Stimulated activated CD4-positive, alpha-beta T cell treated with anti-CD3 and anti-CD28 coated beads, Interleukin-4, amount 100 ng/mL, for 1 hour (primary cell): Measurements from ENCODE around the gene ASB18.
"Not testable (repeated sequence)": the region's sequence is repeated elsewhere in the genome, so short reads cannot be mapped to it uniquely, and the experiment has no call there.

Experiments used
- DNase-seq: peaks from one replicate; pipeline ENCODE4 v3.0.0-alpha.2; 2020

The ASB18 gene

DNA sequence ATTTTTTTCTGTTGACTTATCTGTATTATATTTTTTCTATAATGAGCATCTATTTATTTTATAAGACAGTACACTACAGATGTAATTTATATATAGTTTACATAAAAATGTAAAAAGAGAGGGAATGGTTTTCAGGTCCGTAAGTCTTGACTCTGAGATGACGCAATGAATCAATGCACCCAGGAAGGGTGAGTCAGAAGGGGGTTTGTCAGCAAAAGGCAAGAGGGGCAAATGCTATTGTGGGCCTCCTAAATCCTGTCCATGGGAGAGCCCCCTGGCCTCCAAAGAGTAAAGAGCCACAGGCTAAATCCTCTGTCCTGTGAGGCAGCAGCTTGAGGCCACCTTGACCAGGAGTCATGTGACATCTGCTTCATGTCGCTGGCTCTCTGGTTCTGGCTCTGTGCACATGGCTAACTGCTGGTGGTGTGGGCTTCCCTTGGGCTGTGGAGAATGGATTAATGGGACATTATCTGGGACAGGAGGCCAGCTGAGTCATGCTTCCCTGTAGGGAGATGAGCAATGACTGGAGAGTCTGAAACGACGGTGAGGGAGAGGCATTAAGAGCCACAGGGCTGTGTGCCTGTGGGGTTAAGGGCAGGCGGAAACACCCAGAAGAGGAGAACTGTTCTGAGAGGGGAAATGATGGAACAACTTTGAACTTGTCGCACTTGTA is 22.8 kb upstream of the ASB18 start:
- no peak for DNase-seq

DNA sequence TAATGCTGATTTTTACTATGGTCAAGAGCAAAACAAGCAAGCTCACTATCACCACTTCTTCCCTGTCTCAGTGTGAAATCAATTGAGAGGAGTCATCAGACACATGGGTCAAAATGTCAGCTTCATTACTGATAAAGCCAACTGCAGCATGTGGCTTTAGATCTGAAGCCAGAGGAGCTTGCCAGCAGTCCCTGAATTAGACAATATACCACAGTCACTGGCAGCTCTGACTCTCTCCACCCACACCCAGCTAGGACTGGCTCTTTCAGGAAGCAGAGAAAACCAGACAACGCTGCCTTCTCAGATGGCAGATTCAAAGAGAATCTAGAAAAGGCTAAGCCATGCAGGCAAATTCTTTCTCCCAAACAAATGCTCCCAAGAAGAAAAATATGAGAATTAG is 20.0 kb upstream of the ASB18 start:
- DNase-seq, result no peak

- no peak for DNase-seq
These were observed 18.2 kb upstream of the ASB18 start for GRCh38 chr2:236282406-236282805.

DNA sequence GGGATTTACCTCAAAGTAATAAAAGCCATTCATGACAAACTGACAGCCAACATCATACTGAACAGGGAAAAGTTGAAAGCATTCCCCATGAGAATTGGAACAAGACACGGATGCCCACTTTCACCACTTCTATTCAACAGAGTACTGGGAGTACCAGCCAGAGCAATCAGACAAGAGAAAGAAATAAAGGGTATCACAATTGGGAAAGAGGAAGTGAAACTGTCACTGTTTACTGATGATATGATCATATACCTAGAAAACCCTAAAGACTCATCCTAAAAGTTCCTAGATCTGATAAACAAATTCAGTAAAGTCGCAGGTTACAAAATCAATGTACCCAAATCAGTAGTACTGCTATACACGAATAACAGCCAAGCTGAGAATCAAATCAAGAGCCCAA is 17.2 kb upstream of the ASB18 start:
- no peak for DNase-seq

GRCh38 chr2:236273126-236273525 is 8.9 kb upstream of the ASB18 start:
- no peak for DNase-seq

GRCh38 chr2:236271851-236272250 is 7.6 kb upstream of the ASB18 start:
- no peak for DNase-seq

GRCh38 chr2:236269876-236270275 is 5.7 kb upstream of the ASB18 start:
- not testable (repeated sequence) for DNase-seq

GRCh38 chr2:236265675-236266074 is 1.5 kb upstream of the ASB18 start:
- no peak for DNase-seq

DNA sequence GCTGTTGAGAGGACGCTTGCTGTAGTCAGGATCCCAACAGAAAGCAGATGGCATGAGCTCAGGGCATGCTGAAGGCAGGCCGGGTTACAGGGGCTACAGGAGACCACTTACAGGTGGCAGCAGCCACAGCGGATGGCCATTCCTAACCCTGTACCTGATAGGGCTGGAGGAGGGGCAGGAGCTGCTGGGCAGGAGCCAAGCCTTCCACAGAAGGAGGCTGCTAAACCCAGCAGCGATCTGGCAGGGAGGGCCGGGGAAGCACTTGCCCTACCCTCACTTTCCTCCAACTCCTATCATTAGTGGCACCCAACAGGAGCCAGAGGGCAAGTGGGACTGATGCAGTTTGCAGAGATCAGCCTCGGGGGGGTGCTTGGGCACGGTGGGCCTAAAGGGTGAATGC is 2.0 kb downstream of the ASB18 start:
- DNase-seq, result no peak

- DNase-seq, result no peak
These were observed 2.8 kb downstream of the ASB18 start for GRCh38 chr2:236261452-236261851.

- DNase-seq, result no peak
These were observed 4.8 kb downstream of the ASB18 start for GRCh38 chr2:236259371-236259770.

DNA sequence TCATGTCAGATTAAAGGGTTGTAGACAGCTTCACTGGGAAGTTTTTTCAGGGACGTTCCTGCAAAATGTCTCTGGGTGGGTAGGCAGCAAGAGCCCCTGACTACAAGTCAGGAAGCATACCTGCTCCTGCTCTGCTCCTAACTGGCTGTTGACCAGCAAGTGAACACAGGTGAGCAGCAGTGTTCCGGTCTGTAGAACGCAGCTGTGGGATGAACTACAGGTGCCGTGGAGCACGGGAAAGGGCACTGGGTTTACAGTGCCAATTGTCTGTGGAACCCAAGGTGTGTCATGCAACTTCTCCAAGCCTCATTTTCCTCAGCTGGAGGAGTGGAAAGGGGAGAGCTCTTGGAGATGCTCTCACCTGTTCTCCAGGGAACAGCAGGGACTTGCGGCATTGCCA is 6.6 kb downstream of the ASB18 start:
- DNase-seq, result no peak

- no peak for DNase-seq
These were observed 7.1 kb downstream of the ASB18 start for GRCh38 chr2:236257136-236257535.

GRCh38 chr2:236256366-236256985 is 7.7 kb downstream of the ASB18 start:
- DNase-seq, result no peak

- DNase-seq, result no peak
These were observed 9.5 kb downstream of the ASB18 start for GRCh38 chr2:236254674-236255073.

DNA sequence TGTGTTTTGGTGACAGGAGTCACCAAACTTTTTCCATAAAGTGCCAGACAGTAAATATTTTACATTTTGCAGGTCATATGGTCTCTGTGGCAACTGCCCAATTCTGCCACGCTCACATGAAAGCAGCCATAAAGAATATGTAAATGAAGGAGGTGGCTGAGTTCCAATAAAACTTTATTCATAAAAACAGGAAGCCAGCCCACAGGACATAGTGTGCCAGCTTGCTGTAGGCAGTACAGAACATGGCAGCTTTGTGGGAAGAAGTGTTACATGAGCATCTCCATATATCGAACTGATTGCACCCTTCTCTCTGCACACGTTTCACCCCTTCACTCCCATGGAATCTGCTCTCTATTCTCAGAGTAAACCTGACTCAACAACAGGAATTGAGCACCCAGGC is 10.2 kb downstream of the ASB18 start:
- DNase-seq, result no peak

DNA sequence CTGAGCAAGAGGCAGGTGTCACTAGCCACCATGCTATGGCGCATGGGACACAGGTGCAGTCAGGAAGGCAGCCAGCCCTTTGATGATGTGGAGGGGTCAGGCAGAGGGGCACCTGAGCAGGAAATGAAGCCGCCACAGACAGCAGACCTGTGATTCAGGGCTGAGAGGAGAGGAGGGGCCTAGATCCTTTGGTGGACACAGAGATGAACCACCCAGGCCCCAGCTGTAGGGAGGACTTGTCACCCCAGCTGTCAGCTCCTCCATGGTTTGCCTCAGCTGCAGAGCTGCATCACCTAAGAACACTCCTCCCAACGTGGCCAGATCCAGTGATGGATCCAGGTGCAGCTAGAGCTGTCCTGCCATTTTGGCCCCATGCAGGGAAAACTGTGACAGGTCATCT is 11.6 kb downstream of the ASB18 start:
- DNase-seq, result no peak

GRCh38 chr2:236250909-236251579 is 13.2 kb downstream of the ASB18 start:
- no peak for DNase-seq

DNA sequence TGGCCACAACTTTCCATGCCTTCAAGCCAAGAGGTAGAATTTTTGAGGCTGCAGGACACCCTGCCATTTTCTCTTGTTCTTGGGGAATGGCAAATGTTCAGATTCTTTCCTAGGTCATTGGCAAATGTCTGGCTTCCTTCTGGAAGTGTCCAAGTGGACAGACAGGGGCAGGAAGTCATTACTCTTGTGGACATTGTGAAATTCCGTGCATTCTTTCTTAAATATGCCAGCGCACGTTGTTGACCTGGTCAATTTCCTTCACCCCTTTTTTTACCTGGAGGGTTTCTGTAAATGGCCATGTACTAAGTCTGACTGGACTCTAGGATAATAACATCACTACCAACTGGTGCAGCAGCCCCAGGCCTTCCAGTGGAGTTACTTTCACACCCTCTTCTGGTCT is 13.9 kb downstream of the ASB18 start:
- no peak for DNase-seq

GRCh38 chr2:236249066-236249465 is 15.1 kb downstream of the ASB18 start:
- no peak for DNase-seq

DNA sequence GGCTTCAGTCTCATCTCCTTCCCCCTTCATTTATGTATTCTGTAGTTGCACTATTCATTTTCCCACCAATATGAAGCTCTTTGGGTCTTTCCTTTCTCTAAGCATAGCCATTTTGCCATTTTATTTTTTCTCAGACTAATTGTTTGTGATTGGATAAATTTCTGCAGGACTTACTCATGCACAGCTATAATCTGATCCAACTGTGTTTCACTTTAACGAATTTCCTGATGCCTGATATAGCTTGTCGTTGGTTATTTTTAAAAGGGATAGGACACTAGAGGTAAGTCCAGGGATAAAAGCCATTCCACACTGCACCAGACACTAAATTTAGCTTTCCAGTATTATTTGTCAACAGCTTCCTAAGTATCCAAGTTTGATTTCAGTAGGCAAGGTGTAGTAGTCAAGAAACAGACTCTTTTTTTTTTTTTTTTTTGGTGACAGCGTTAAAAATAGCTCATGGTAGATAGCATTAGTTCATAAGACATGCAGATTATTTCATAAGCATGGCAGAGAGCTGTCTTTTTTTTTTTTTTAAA is 17.4 kb downstream of the ASB18 start:
- no peak for DNase-seq

- no peak for DNase-seq
These were observed 19.9 kb downstream of the ASB18 start for GRCh38 chr2:236244256-236244655.

DNA sequence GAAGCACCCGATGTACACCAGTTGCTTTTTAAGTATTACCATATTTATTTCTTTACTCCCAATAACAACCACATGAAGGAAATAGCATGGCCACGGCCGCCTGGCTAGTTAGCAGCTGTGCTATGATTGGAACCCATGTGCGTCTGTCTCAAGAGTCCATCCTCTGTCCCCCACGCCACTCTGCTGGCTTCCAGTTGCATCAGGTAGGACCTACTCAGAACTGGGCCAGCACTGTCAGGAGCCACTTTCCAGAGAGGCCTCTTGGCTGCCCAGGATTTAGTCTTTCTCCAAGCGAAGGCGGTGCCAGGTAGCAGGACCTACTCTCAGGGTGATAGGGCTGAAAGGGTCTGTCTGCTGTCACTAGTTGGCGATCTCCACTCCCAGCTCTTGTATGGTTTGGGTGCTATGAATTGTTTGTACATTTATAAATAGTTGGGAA is 22.1 kb downstream of the ASB18 start:
- DNase-seq, result no peak
